Esophagus squamous epithelium (tissue), 4 donors: ENCODE data around the gene WSCD2.

ENCODE experiments used
- CTCF ChIP-seq, 6 experiments: fragments of 450-650 bp in 4 of 6; fragments of 200-600 bp in 2 of 6; sonication (generic) in 2 of 6; IDR thresholded peaks; one replicate each; pipeline ENCODE4 v1.5.1; 2016 to 2019; ENCODE audit warnings: antibody characterized with exemption in 6 of 6, mild to moderate bottlenecking in 4 of 6, moderate library complexity in 4 of 6
- POLR2A ChIP-seq, 4 donors: fragments of 450-650 bp; IDR thresholded peaks; one replicate each; pipeline ENCODE4 v1.6.1; 2017; ENCODE audit warnings: antibody characterized with exemption in 4 of 4, mild to moderate bottlenecking in 4 of 4, moderate library complexity in 3 of 4

- TF ChIP-seq POLR2A (IDR thresholded peaks at IDR 0.05) = no peak
- no peak for TF ChIP-seq CTCF (IDR thresholded peaks at IDR 0.05)
Measured at GRCh38 chr12:108204117-108204987, 75.3 kb downstream of the WSCD2 start.
